NB4 (cell line): ENCODE measurements around the gene RABL3.

Experiments used
- CTCF ChIP-seq: IDR thresholded peaks from one replicate; pipeline ENCODE4 v1.5.1; 2012; ENCODE audit warnings: low read depth, low read length
- MYC ChIP-seq: IDR thresholded peaks from 2 replicates; pipeline ENCODE4 v1.6.1; 2011; ENCODE audit warnings: low read depth, low read length
- POLR2A ChIP-seq: IDR thresholded peaks from 2 replicates; pipeline ENCODE4 v1.6.1; 2011; ENCODE audit warnings: mild to moderate bottlenecking; ENCODE audit not compliant: insufficient read length; ENCODE audit errors: extremely low read depth
- TF ChIP-seq, protein P1 (sequence below): IDR thresholded peaks from 2 replicates; pipeline ENCODE4 v1.6.1; 2011; ENCODE audit warnings: low read depth, low read length

DNA sequence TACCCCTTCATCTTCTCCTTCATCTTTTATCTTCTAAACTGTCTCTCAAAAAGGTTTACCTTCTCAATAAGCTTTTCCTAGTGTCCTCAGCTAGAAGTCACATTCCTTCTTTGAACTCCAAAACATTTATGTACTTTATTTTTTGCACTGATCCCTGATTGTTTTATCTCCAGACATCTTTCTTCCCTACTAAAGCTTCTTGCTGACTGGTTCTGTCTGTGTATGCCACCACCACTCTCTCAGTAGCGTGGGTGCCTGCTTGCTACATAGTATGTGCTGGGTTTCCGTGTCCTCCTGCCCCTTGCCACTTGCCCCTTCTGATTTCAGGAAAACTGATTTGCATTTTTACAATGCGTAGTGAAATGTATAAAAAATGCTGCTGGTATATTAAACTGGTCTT, 24.3 kb upstream of the RABL3 start:
- no peak for TF ChIP-seq POLR2A
- TF ChIP-seq CTCF, result no peak
- TF ChIP-seq, protein P1, sequence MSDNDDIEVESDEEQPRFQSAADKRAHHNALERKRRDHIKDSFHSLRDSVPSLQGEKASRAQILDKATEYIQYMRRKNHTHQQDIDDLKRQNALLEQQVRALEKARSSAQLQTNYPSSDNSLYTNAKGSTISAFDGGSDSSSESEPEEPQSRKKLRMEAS, result no peak
- TF ChIP-seq MYC, result no peak
